ENCODE results near the gene SPATA24.
"Not testable (repeated sequence)": the region's sequence is repeated elsewhere in the genome, so short reads cannot be mapped to it uniquely, and the experiment has no call there.

The SPATA24 gene

GRCh38 chr5:139394654-139395566 lies 9.0 kb downstream of the SPATA24 start, which contains the start of gene PROB1:
TSS of gene PROB1 (minus strand) at chr5:139395104. CDS start at chr5:139395081, 23 bp downstream.
- no peak for DNase-seq (ENCODE audit: low spot score)

GRCh38 chr5:139394123-139394653 lies 9.7 kb downstream of the SPATA24 start:
- no peak for DNase-seq (ENCODE audit: low spot score)

GRCh38 chr5:139393497-139394122 lies 10.3 kb downstream of the SPATA24 start:
- no peak for DNase-seq (ENCODE audit: low spot score)

GRCh38 chr5:139392678-139393496 lies 11.0 kb downstream of the SPATA24 start:
- DNase-seq (ENCODE audit: low spot score) = no peak

GRCh38 chr5:139392324-139392677 lies 11.6 kb downstream of the SPATA24 start:
- DNase-seq (ENCODE audit: low spot score) = no peak

- DNase-seq (ENCODE audit: low spot score) = no peak
Observed at GRCh38 chr5:139391570-139392323, 12.1 kb downstream of the SPATA24 start.

GRCh38 chr5:139390639-139391569 lies 13.0 kb downstream of the SPATA24 start:
- DNase-seq (ENCODE audit: low spot score) = no peak

GRCh38 chr5:139389701-139390638 lies 13.9 kb downstream of the SPATA24 start, which contains the start of gene MZB1:
TSS of gene MZB1 (minus strand) at chr5:139389913. CDS start at chr5:139389856, 57 bp downstream.
- no peak for DNase-seq (ENCODE audit: low spot score)

GRCh38 chr5:139388198-139388821 lies 15.6 kb downstream of the SPATA24 start:
- DNase-seq (ENCODE audit: low spot score) = no peak

GRCh38 chr5:139387611-139388197 lies 16.2 kb downstream of the SPATA24 start:
- DNase-seq (ENCODE audit: low spot score) = no peak

- not testable (repeated sequence) for DNase-seq (ENCODE audit: low spot score)
Observed at GRCh38 chr5:139386956-139387355, 16.9 kb downstream of the SPATA24 start.

GRCh38 chr5:139386050-139386438 lies 17.8 kb downstream of the SPATA24 start:
- no peak for DNase-seq (ENCODE audit: low spot score)

- no peak for DNase-seq (ENCODE audit: low spot score)
Observed at GRCh38 chr5:139385061-139386049, 18.5 kb downstream of the SPATA24 start.

GRCh38 chr5:139384591-139385051 lies 19.3 kb downstream of the SPATA24 start:
- DNase-seq (ENCODE audit: low spot score) = no peak

- no peak for DNase-seq (ENCODE audit: low spot score)
Observed at GRCh38 chr5:139383993-139384590, 19.8 kb downstream of the SPATA24 start.

- no peak for DNase-seq (ENCODE audit: low spot score)
Observed at GRCh38 chr5:139383275-139383992, 20.5 kb downstream of the SPATA24 start, which contains the start of gene SLC23A1. TSS of gene SLC23A1 (minus strand) at chr5:139383297. CDS start at chr5:139383253, 44 bp downstream.
